RKO (cell line): Measurements from ENCODE around the gene RBPJL.

Experiments
- DNase-seq: peaks from one replicate; pipeline ENCODE4 v3.0.0-alpha.2; 2016; ENCODE audit warnings: low spot score

Gene RBPJL

GRCh38 chr20:45306431-45306982 lies at the start of gene RBPJL:
RBPJL (plus strand) TSS chr20:45306840; CDS start chr20:45306923, 83 bp downstream.
- DNase-seq: no peak

GRCh38 chr20:45257161-45257560 lies 49.5 kb upstream of the RBPJL start:
- no peak for DNase-seq

GRCh38 chr20:45257711-45258110 lies 48.9 kb upstream of the RBPJL start:
- no peak for DNase-seq

- no peak for DNase-seq
These were observed 48.4 kb upstream of the RBPJL start for GRCh38 chr20:45258259-45258658.

- no peak for DNase-seq
These were observed 48.0 kb upstream of the RBPJL start for GRCh38 chr20:45258664-45259063.

GRCh38 chr20:45263556-45264266 lies 42.9 kb upstream of the RBPJL start:
- no peak for DNase-seq

GRCh38 chr20:45266977-45267376 lies 39.7 kb upstream of the RBPJL start:
- DNase-seq: no peak

- no peak for DNase-seq
These were observed 38.1 kb upstream of the RBPJL start for GRCh38 chr20:45268531-45268930.

- no peak for DNase-seq
These were observed 37.6 kb upstream of the RBPJL start for GRCh38 chr20:45269056-45269455.

GRCh38 chr20:45269754-45270270 lies 36.8 kb upstream of the RBPJL start:
- no peak for DNase-seq

- DNase-seq: no peak
These were observed 31.3 kb upstream of the RBPJL start for GRCh38 chr20:45275338-45275737.

GRCh38 chr20:45279992-45280391 lies 26.6 kb upstream of the RBPJL start:
- no peak for DNase-seq

GRCh38 chr20:45282700-45283550 lies 23.7 kb upstream of the RBPJL start:
- no peak for DNase-seq

GRCh38 chr20:45283551-45284057 lies 23.0 kb upstream of the RBPJL start:
- peak; percentile 45 for DNase-seq

- DNase-seq: no peak
These were observed 18.3 kb upstream of the RBPJL start for GRCh38 chr20:45288376-45288775.

GRCh38 chr20:45288860-45289259 lies 17.8 kb upstream of the RBPJL start:
- no peak for DNase-seq

- DNase-seq: no peak
These were observed 16.5 kb upstream of the RBPJL start for GRCh38 chr20:45289942-45290676.

- DNase-seq: peak; percentile 83
These were observed 15.8 kb upstream of the RBPJL start for GRCh38 chr20:45290677-45291355.

- no peak for DNase-seq
These were observed 15.1 kb upstream of the RBPJL start for GRCh38 chr20:45291526-45291925.

GRCh38 chr20:45292343-45292742 lies 14.3 kb upstream of the RBPJL start:
- no peak for DNase-seq
